ENCODE data around the gene PPP4R1. TPM values are rescaled to one million over a fixed set of nuclear protein-coding genes. Genes with fewer than 3 reads are reported as not detected.

The PPP4R1 gene
- total and polyA plus RNA-seq, 2 of the 4 experiments (the other 2 are of a cell fraction): 80.6 to 123 TPM

DNA sequence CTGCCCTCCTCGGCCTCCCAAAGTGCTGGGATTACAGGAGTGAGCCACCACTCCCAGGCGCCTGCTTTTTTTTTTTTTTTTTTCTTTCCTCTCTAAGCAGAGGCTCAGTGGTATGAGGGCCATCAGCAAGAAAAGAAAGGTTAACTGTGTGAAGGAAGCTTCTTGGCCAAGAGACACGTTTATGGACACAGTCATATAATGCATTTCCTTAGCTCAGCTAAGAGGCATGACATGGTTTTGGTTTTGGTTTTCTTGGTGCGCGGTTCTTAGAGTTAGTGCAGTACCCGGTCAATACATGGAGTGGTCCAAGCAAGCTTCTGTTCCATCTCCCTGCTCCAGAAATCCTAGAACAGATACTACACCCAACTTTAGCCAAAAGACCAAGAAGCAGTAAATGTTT, 96.5 kb downstream of the PPP4R1 start:
- H3K79me1 ChIP-seq (ENCODE audit: low read depth in 1 of 2, low read length in 2 of 2): peaks cover 32 to 67% of the 10 kb centered on the region in 2 experiments
- CTCF ChIA-PET: no interaction called here
- WGBS, 2 experiments (ENCODE audit: extremely low coverage in 2 of 2, insufficient read length in 1 of 2): no CpG with 5 or more reads among the region's 6 CpGs
- POLR2A ChIA-PET (ENCODE audit: unreplicated experiment): no interaction called here
- no peak for DNase-seq
- no peak overlapping the region for H3K56ac ChIP-seq (ENCODE audit: extremely low read depth, insufficient read depth, low read length)
- H2BK120ac ChIP-seq (ENCODE audit: low read depth, low read length): no peak overlapping the region
- no peak for ATAC-seq (ENCODE audit: low read depth)
- peaks cover 4% of the 10 kb centered on the region; the same call in 1 of the 2 replicates for H4K20me1 ChIP-seq (ENCODE audit: insufficient read depth, low read length)
- H2BK5ac ChIP-seq (ENCODE audit: low read depth, low read length, poor library complexity, severe bottlenecking): no peak overlapping the region
- no peak overlapping the region for H2AK9ac ChIP-seq (replicated peaks; ENCODE audit: low read depth, low read length, poor library complexity)
- dilution Hi-C loops (cut with HindIII; ENCODE audit: low sequenced_read_pairs, unreplicated experiment) (no loop called here), intact Hi-C loops (cut with micrococcal nuclease) (loop anchor here (5.0 to 10.0 kb wide), 2 partner anchors 41 to 443 kb away; partner anchors contain the start of gene RALBP1), in situ Hi-C loops (cut with MboI; ENCODE audit: low sequenced_read_pairs) (no loop called here)
- no peak overlapping the region for H3K4ac ChIP-seq (ENCODE audit: low read depth, low read length)
- no peak overlapping the region for H3K9ac ChIP-seq (ENCODE audit: low read depth, low read length)
- H3K27ac ChIP-seq (ENCODE audit: insufficient read depth, low read length): no peak overlapping the region
- peak overlapping the region in 1 of 2 experiments; percentile 8; a peak in 1 of 4 replicates for H4K8ac ChIP-seq (ENCODE audit: low read depth in 2 of 2, low read length in 2 of 2)
- BruUV-seq (replicated peaks): no TSS peak
- no peak overlapping the region for H2BK15ac ChIP-seq (ENCODE audit: low read depth, low read length)
- H3K4me3 ChIP-seq (ENCODE audit: insufficient read depth, low read depth, low read length): no peak overlapping the region
- H4K5ac ChIP-seq (ENCODE audit: low read depth, low read length): no peak overlapping the region
- H3K4me1 ChIP-seq (ENCODE audit: control insufficient read depth, insufficient read depth, low read length): peaks cover 16% of the 10 kb centered on the region
- peak overlapping the region; percentile 32; the same call in 1 of the 2 replicates for H4K91ac ChIP-seq (ENCODE audit: insufficient read depth, low read depth, low read length)
- no peak overlapping the region for H3K4me2 ChIP-seq (ENCODE audit: low read depth, low read length)
- no peak overlapping the region for H3K18ac ChIP-seq (ENCODE audit: low read depth, low read length)
- TF ChIP-seq SMC3 (IDR thresholded peaks at IDR 0.05; ENCODE audit: low read depth, low read length): no peak
- no peak for TF ChIP-seq NFE2L2 (IDR thresholded peaks at IDR 0.05; ENCODE audit: low read depth, low read length)
- no peak for TF ChIP-seq MXI1 (IDR thresholded peaks at IDR 0.05; ENCODE audit: borderline replicate concordance, low read depth, low read length)
- no peak for TF ChIP-seq CEBPB (IDR thresholded peaks at IDR 0.05; ENCODE audit: low read depth, low read length)
- TF ChIP-seq, protein P1, sequence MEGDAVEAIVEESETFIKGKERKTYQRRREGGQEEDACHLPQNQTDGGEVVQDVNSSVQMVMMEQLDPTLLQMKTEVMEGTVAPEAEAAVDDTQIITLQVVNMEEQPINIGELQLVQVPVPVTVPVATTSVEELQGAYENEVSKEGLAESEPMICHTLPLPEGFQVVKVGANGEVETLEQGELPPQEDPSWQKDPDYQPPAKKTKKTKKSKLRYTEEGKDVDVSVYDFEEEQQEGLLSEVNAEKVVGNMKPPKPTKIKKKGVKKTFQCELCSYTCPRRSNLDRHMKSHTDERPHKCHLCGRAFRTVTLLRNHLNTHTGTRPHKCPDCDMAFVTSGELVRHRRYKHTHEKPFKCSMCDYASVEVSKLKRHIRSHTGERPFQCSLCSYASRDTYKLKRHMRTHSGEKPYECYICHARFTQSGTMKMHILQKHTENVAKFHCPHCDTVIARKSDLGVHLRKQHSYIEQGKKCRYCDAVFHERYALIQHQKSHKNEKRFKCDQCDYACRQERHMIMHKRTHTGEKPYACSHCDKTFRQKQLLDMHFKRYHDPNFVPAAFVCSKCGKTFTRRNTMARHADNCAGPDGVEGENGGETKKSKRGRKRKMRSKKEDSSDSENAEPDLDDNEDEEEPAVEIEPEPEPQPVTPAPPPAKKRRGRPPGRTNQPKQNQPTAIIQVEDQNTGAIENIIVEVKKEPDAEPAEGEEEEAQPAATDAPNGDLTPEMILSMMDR (conservative IDR thresholded peaks at IDR 0.05; ENCODE audit: low read depth, low read length): no peak
- no peak for TF ChIP-seq RAD21 (IDR thresholded peaks at IDR 0.05; ENCODE audit: low read length)
- no peak for TF ChIP-seq FOS (IDR thresholded peaks at IDR 0.05; ENCODE audit: low read depth, low read length)
- no peak for TF ChIP-seq BHLHE40 (IDR thresholded peaks at IDR 0.05; ENCODE audit: low read depth, low read length)
- no peak for TF ChIP-seq RCOR1 (IDR thresholded peaks at IDR 0.05; ENCODE audit: insufficient replicate concordance, low read length)
- TF ChIP-seq MAZ (IDR thresholded peaks at IDR 0.05; ENCODE audit: borderline replicate concordance, low read depth, low read length): no peak
- H3K27me3 ChIP-seq (ENCODE audit: control insufficient read depth, insufficient read depth, low read length): no peaks in the 10 kb centered on the region
- H3K36me3 ChIP-seq (ENCODE audit: control insufficient read depth, insufficient read depth, low read length): peaks cover 4% of the 10 kb centered on the region; the same call in 1 of the 2 replicates
- H3K9me3 ChIP-seq (ENCODE audit: control insufficient read depth, insufficient read depth, low read length): no peaks in the 10 kb centered on the region
- H3K14ac ChIP-seq (replicated peaks; ENCODE audit: low read depth, low read length): 0 out of 2 replicates have a peak overlapping the region, but pooled peaks have one; percentile 40
- H2AFZ ChIP-seq (replicated peaks; ENCODE audit: low read length, poor library complexity): no peak overlapping the region
- H2AK5ac ChIP-seq (ENCODE audit: low read depth, low read length): 0 out of 2 replicates have a peak overlapping the region, but pooled peaks have one; percentile 57
- H2BK20ac ChIP-seq (ENCODE audit: low read depth, low read length): no peak overlapping the region
- H3K23ac ChIP-seq (ENCODE audit: low read depth, low read length): no peak overlapping the region
- H3K9me1 ChIP-seq (ENCODE audit: insufficient read depth, low read length): peaks cover 6% of the 10 kb centered on the region; the same call in 1 of the 2 replicates
